ENCODE results near the gene ZSWIM4.
"Not testable (repeated sequence)": the region's sequence is repeated elsewhere in the genome, so short reads cannot be mapped to it uniquely, and the experiment has no call there.

The ZSWIM4 gene

DNA sequence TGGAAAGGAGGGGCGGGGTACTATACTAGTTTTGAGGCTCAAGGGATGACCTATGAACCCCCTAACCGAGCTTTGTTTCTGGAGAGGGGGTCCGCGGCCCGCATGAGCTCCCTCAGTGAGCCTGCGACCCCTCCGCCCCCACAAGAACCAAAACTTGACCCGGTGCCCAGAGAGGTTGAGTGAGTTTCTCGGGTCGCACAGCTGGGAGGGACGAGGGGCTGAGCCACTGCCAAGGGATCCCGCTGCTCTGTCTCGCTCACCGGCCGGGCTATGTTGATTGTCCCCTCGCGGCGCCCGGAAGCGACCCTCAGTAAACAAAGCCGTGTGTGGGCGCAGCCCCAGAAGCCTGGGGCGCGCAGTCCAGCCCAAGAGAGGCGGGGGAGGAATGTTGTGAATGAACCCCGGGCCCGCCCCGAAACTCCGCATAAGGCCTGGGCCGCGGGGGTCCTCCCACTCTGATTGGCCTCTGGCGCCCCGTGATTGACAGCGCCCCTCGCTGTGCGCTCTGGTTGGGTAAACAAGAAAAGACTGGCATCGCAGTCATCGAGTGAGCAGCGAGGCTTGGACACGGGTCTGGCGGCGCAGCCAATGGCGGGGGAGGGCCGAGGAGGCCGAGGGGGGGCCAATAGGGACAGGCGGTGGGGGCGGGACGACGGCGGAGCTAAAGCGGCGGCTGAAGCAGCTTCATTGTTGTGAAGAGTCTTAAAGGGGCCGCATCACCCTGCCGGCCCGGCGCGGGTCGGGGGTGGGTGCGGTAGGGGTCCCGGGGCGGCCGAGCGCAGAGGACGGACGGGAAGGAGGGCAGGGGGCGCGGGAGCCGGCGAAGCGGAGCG lies at the start of gene ZSWIM4:
ZSWIM4 (plus strand) TSS at position 687 of the 833 bp plus-strand sequence. CDS start 206 bp downstream, outside the sequence.
- H3K4me3 ChIP-seq (ENCODE audit: severe bottlenecking): peak within 1 kb of the TSS; percentile 98
- peak; percentile 99 for DNase-seq (ENCODE audit: low spot score)
- TF ChIP-seq, protein P1, sequence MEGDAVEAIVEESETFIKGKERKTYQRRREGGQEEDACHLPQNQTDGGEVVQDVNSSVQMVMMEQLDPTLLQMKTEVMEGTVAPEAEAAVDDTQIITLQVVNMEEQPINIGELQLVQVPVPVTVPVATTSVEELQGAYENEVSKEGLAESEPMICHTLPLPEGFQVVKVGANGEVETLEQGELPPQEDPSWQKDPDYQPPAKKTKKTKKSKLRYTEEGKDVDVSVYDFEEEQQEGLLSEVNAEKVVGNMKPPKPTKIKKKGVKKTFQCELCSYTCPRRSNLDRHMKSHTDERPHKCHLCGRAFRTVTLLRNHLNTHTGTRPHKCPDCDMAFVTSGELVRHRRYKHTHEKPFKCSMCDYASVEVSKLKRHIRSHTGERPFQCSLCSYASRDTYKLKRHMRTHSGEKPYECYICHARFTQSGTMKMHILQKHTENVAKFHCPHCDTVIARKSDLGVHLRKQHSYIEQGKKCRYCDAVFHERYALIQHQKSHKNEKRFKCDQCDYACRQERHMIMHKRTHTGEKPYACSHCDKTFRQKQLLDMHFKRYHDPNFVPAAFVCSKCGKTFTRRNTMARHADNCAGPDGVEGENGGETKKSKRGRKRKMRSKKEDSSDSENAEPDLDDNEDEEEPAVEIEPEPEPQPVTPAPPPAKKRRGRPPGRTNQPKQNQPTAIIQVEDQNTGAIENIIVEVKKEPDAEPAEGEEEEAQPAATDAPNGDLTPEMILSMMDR (IDR thresholded peaks at IDR 0.05; ENCODE audit: poor library complexity, severe bottlenecking): no peak
- H3K9me3 ChIP-seq (ENCODE audit: severe bottlenecking): no peaks in the 10 kb centered on the region
- H3K36me3 ChIP-seq (ENCODE audit: low read depth): no peaks in the 10 kb centered on the region
- peaks cover 13% of the 10 kb centered on the region for H3K4me1 ChIP-seq (ENCODE audit: insufficient read depth, poor library complexity, severe bottlenecking)
- peak within 1 kb of the TSS; percentile 91 for H3K27ac ChIP-seq (ENCODE audit: poor library complexity, severe bottlenecking)
- H3K27me3 ChIP-seq (ENCODE audit: insufficient read depth, poor library complexity, severe bottlenecking): no peaks in the 10 kb centered on the region
- ATAC-seq (ENCODE audit: low read depth): peak; percentile 90

DNA sequence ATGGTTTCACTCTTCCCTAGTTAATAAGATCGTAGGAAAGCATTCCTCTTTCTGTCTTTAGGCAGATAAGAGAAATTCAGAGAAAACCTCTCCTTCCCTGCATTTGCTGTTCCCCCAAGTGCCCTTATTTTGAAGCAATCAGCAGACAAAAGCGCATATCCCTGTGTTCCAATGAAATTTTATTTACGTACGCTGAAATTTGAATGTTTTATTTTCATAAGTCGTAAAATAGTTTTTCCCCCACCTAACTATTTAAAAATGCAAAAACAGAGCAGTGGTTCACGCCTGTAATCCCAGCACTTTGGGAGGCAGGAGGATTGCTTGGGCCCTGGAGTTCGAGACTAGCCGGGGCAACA lies 48.2 kb upstream of the ZSWIM4 start:
- ATAC-seq (ENCODE audit: low read depth): no peak
- H3K4me1 ChIP-seq (ENCODE audit: insufficient read depth, poor library complexity, severe bottlenecking): peaks cover 6% of the 10 kb centered on the region
- H3K27me3 ChIP-seq (ENCODE audit: insufficient read depth, poor library complexity, severe bottlenecking): no peaks in the 10 kb centered on the region
- H3K9me3 ChIP-seq (ENCODE audit: severe bottlenecking): no peaks in the 10 kb centered on the region
- peaks cover 6% of the 10 kb centered on the region; the same call in 1 of the 2 replicates for H3K36me3 ChIP-seq (ENCODE audit: low read depth)
- H3K4me3 ChIP-seq (ENCODE audit: severe bottlenecking): peak overlapping the region; percentile 71
- H3K27ac ChIP-seq (ENCODE audit: poor library complexity, severe bottlenecking): peak overlapping the region; percentile 51
- DNase-seq (ENCODE audit: low spot score): no peak
- TF ChIP-seq, protein P1 (IDR thresholded peaks at IDR 0.05; ENCODE audit: poor library complexity, severe bottlenecking): no peak

DNA sequence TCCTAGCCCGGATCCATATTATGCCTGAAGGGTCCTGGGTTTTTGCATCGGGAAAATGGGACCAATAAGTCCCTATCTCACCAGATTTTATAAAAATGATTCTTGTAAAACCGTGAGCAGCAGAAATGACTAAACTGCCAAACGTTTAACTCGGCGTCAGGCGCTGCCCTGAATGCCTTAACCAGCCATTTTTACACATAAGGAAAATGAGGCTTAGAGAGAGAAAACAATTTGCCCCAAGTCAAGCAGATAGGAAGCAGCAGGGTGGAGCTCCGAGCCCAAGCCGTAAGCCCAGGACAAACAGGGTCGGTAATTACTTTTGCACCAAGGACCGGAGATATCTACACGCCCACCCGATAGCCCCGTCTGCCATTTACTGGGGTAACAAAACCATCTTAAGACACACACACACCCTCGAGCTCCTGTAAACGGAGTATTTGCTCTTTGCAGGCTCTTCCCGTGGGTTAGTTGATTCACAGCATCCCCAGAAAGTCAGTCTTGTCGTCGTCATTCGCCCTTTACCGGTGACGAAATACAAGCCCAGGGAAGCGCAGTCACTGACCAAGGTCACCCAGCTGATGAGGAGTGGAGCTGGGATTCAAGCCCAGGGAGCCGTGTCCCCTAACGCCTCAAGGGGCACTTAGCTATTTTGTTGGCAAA lies 46.9 kb upstream of the ZSWIM4 start:
- peaks cover 17% of the 10 kb centered on the region for H3K36me3 ChIP-seq (ENCODE audit: low read depth)
- H3K4me3 ChIP-seq (ENCODE audit: severe bottlenecking): peak overlapping the region; percentile 71
- ATAC-seq (ENCODE audit: low read depth) (no peak), DNase-seq (ENCODE audit: low spot score) (no peak)
- peak overlapping the region; percentile 51 for H3K27ac ChIP-seq (ENCODE audit: poor library complexity, severe bottlenecking)
- TF ChIP-seq, protein P1 (IDR thresholded peaks at IDR 0.05; ENCODE audit: poor library complexity, severe bottlenecking): no peak
- H3K4me1 ChIP-seq (ENCODE audit: insufficient read depth, poor library complexity, severe bottlenecking): peaks cover 6% of the 10 kb centered on the region
- no peaks in the 10 kb centered on the region for H3K9me3 ChIP-seq (ENCODE audit: severe bottlenecking)
- no peaks in the 10 kb centered on the region for H3K27me3 ChIP-seq (ENCODE audit: insufficient read depth, poor library complexity, severe bottlenecking)

DNA sequence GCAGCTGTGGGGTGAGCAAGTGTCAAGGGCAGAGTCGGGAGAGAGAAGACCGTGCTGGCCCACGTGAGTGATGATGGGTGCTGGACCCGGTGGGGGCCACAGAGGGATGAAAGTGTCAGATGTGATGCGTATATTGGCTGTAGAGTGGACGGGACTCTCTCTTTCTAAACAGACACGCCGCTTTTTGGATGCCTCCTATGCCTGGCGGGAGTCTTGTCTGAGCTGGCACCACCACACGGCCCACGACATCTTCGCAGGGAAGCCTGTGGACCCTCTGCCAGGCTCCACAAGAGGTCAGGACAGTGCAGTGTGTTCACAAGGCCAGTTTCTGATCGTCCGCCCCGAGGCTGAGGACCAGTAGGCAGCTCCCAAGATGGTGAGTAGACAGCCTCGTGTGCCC lies 43.8 kb upstream of the ZSWIM4 start:
- no peak overlapping the region for H3K4me3 ChIP-seq (ENCODE audit: severe bottlenecking)
- H3K27ac ChIP-seq (ENCODE audit: poor library complexity, severe bottlenecking): no peak overlapping the region
- no peaks in the 10 kb centered on the region for H3K9me3 ChIP-seq (ENCODE audit: severe bottlenecking)
- H3K36me3 ChIP-seq (ENCODE audit: low read depth): peaks cover 44% of the 10 kb centered on the region
- ATAC-seq (ENCODE audit: low read depth): no peak
- DNase-seq (ENCODE audit: low spot score): no peak
- H3K27me3 ChIP-seq (ENCODE audit: insufficient read depth, poor library complexity, severe bottlenecking): no peaks in the 10 kb centered on the region
- TF ChIP-seq, protein P1 (IDR thresholded peaks at IDR 0.05; ENCODE audit: poor library complexity, severe bottlenecking): no peak
- H3K4me1 ChIP-seq (ENCODE audit: insufficient read depth, poor library complexity, severe bottlenecking): peaks cover 6% of the 10 kb centered on the region

DNA sequence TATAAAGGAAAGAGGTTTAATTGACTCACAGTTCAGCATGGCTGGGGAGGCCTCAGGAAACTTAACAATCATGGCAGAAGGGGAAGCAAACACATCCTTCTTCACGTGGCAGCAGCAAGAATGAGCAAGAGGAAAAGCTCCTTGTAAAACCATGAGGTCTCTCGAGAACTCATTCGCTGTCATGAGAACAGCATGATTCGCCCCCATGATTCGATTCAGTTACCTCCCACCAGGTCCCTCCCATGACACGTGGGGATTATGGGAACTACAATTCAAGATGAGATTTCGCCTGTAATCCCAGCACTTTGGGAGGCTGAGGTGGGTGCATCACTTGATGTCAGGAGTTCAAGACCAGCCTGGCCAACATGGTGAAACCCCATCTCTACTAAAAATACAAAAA lies 41.6 kb upstream of the ZSWIM4 start:
- DNase-seq (ENCODE audit: low spot score); H3K9me3 ChIP-seq (ENCODE audit: severe bottlenecking); H3K27me3 ChIP-seq (ENCODE audit: insufficient read depth, poor library complexity, severe bottlenecking); ATAC-seq (ENCODE audit: low read depth); H3K4me1 ChIP-seq (ENCODE audit: insufficient read depth, poor library complexity, severe bottlenecking); H3K27ac ChIP-seq (ENCODE audit: poor library complexity, severe bottlenecking); H3K4me3 ChIP-seq (ENCODE audit: severe bottlenecking): not testable (repeated sequence)
- H3K36me3 ChIP-seq (ENCODE audit: low read depth): peaks cover 63% of the 10 kb centered on the region

Data from RWPE2 (cell line).